Thymus (tissue), 11 donors: ENCODE measurements around the gene METTL17. TPM values are rescaled to one million over a fixed set of nuclear protein-coding genes. Genes with fewer than 3 reads are reported as not detected.

ENCODE experiments used
- DNase-seq, 9 donors: peaks; one replicate each; pipeline ENCODE4 v3.0.0-alpha.2; 2013; ENCODE audit warnings: low spot score in 9 of 9, low read depth in 6 of 9, missing footprints in 1 of 9
- H3K27ac ChIP-seq, 2 donors: one replicate each; pipeline ENCODE4 v1.5.1; 2013; ENCODE audit warnings: control low read depth in 1 of 2, low read depth in 1 of 2, low read length in 1 of 2, mild to moderate bottlenecking in 1 of 2, moderate library complexity in 1 of 2
- H3K27me3 ChIP-seq, 2 donors: one replicate each; pipeline ENCODE4 v1.5.1; 2013; ENCODE audit warnings: low read length in 1 of 2; ENCODE audit not compliant: control insufficient read depth in 2 of 2, insufficient read depth in 1 of 2
- H3K36me3 ChIP-seq, 2 donors: one replicate each; pipeline ENCODE4 v1.5.1; 2013; ENCODE audit warnings: low read length in 1 of 2, mild to moderate bottlenecking in 1 of 2, moderate library complexity in 1 of 2; ENCODE audit not compliant: control insufficient read depth in 2 of 2, insufficient read depth in 2 of 2
- H3K4me1 ChIP-seq, 2 donors: one replicate each; pipeline ENCODE4 v1.5.1; 2013; ENCODE audit warnings: low read length in 2 of 2; ENCODE audit not compliant: control insufficient read depth in 2 of 2, insufficient read depth in 2 of 2
- H3K4me3 ChIP-seq, 2 donors: one replicate each; pipeline ENCODE4 v1.5.1; 2013; ENCODE audit warnings: low read length in 2 of 2, control low read depth in 1 of 2, mild to moderate bottlenecking in 1 of 2
- H3K9me3 ChIP-seq, 2 donors: one replicate each; pipeline ENCODE4 v1.5.1; 2013; ENCODE audit warnings: low read length in 1 of 2, mild to moderate bottlenecking in 1 of 2; ENCODE audit not compliant: control insufficient read depth in 2 of 2, insufficient read depth in 1 of 2
- WGBS: extraction: QIAGEN DNeasy Blood & Tissue Kit; methylation state at CpG from one replicate; pipeline ENCODE4 v1.1.7; 2013; 5-methylcytosine and 5-hydroxymethylcytosine counted together
- polyA plus RNA-seq: library from polyadenylated mRNA; stranded (reverse); fragments of 200-250 nt; gene quantifications from one replicate; pipeline ENCODE4 v1.2.3, GENCODE V29; 2013
- total RNA-seq: library from RNA; stranded (reverse); fragments of 120-200 nt; gene quantifications from one replicate; pipeline ENCODE4 v1.2.4, GENCODE V29; 2013
- donor health status: healthy.

Gene METTL17
- total and polyA plus RNA-seq, 2 donors = 64.2 to 99.5 TPM

GRCh38 chr14:20986811-20987210 lies 3.0 kb upstream of the METTL17 start:
- peaks cover 14 to 18% of the 10 kb centered on the region in 2 donors for H3K4me1 ChIP-seq
- 88% methylated on average over 2 of the region's 2 CpGs for WGBS
- H3K27ac ChIP-seq = no peak overlapping the region

DNA sequence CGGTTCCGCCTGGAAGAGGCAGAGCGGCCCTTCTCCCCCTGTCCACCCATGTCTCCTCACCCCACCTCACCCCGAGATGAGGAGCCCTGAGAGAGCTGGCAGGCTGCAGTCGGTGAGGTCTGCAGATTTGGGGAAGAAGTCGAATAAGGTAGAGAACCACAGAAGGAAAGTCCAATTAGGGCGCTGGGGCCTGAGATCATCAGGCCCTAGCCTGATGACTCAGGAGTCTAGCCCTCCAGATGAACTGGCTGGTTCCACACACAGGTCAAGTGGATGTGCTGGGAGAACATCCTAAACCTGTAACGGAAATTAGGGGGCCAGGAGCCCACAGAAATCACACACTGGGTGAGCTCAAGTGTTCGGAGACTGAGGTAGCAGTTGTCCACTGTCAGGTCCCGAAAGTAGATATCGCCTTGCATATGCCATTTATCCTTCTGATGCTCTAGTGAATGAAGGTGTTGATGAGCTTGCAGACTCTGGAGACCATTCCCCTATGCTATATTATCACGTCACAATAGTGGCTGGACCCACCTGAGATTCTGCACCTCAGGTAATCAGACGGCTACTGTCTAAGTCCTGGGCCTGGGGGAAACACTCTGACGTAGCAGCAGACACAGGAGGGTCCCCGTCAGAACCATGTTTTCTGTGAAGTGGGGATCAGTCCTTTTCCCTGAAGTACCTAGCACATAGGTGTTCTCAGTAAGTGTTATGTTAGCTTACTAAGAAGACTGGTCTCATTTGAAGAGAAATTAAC lies 886 bp upstream of the METTL17 start:
- H3K4me3 ChIP-seq = peak overlapping the region; percentile 85 to 87
- peaks cover 14 to 23% of the 10 kb centered on the region in 2 donors for H3K36me3 ChIP-seq
- no peaks in the 10 kb centered on the region for H3K27me3 ChIP-seq
- WGBS = 93% methylated on average over 15 of the region's 15 CpGs
- H3K27ac ChIP-seq = peak overlapping the region; percentile 80
- H3K4me1 ChIP-seq = peaks cover 16 to 20% of the 10 kb centered on the region in 2 donors
- DNase-seq = peak in 1 of 9 donors; percentile 16
- no peaks in the 10 kb centered on the region for H3K9me3 ChIP-seq

More at GRCh38 chr14:20986811-20987210, 3.0 kb upstream of the METTL17 start:
- no peaks in the 10 kb centered on the region for H3K9me3 ChIP-seq
- no peak overlapping the region for H3K4me3 ChIP-seq
- DNase-seq = no peak
- no peaks in the 10 kb centered on the region for H3K27me3 ChIP-seq
- H3K36me3 ChIP-seq = peaks cover under 1 to 3% of the 10 kb centered on the region in 2 donors

- H3K4me3 ChIP-seq = peak overlapping the region; percentile 85 to 87
- no peaks in the 10 kb centered on the region for H3K27me3 ChIP-seq
- peaks cover 16 to 20% of the 10 kb centered on the region in 2 donors for H3K4me1 ChIP-seq
- no peaks in the 10 kb centered on the region for H3K9me3 ChIP-seq
- no peak for DNase-seq
- WGBS = 3% methylated on average over 11 of the region's 11 CpGs
- H3K36me3 ChIP-seq = peaks cover 19 to 28% of the 10 kb centered on the region in 2 donors
- H3K27ac ChIP-seq = peak overlapping the region; percentile 64 to 80
These were observed 351 bp upstream of the METTL17 start for GRCh38 chr14:20989471-20989786.

DNA sequence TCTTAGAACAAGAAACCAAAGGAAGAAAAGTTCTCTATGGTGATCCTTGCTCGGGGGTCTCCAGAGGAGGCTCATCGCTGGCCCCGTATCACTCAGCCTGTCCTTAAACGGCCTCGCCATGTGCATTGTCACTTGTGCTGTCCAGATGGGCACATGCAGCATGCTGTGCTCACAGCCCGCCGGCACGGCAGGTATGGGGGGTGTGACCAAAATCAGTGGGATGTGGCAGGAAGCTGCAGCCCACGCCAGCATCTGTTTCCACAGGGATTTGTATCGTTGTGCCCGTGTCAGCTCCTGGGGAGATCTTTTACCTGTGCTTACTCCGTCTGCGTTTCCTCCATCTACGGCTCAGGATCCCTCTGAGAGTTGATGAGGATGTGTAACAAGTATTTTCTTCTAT lies 6.7 kb downstream of the METTL17 start:
- Histone ChIP-seq H3K4me3 (no peak overlapping the region), H3K27ac (no peak overlapping the region), H3K36me3 (peaks cover 48 to 53% of the 10 kb centered on the region in 2 donors), H3K27me3 (no peaks in the 10 kb centered on the region), H3K9me3 (no peaks in the 10 kb centered on the region), H3K4me1 (peaks cover 9 to 25% of the 10 kb centered on the region in 2 donors)
- WGBS = 97% methylated on average over 14 of the region's 14 CpGs
- DNase-seq = no peak

DNA sequence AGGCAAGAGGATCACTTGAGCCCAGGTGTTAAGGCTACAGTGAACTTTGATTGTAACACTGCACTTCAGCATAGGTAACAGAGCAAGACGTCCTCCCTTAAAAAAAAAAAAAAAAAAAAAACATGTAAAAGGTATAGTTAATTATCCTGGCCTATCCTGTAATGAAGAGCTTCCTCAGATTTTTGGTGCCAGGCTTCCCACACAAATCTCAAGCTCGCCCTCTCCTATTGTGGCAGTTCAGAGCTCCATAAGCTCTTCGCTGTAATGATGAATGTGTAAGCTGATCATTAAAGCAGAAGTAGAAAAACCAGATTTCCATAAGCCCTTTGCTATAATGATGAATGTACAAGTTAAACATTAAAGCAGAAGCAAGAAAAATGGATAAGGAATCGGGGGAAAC lies 7.3 kb downstream of the METTL17 start:
- DNase-seq = no peak
- Histone ChIP-seq H3K4me3 (no peak overlapping the region), H3K27ac (no peak overlapping the region), H3K9me3 (no peaks in the 10 kb centered on the region), H3K27me3 (no peaks in the 10 kb centered on the region), H3K36me3 (peaks cover 44 to 48% of the 10 kb centered on the region in 2 donors), H3K4me1 (peaks cover 5 to 22% of the 10 kb centered on the region in 2 donors)
- WGBS = 89% methylated on average over 4 of the region's 4 CpGs

DNA sequence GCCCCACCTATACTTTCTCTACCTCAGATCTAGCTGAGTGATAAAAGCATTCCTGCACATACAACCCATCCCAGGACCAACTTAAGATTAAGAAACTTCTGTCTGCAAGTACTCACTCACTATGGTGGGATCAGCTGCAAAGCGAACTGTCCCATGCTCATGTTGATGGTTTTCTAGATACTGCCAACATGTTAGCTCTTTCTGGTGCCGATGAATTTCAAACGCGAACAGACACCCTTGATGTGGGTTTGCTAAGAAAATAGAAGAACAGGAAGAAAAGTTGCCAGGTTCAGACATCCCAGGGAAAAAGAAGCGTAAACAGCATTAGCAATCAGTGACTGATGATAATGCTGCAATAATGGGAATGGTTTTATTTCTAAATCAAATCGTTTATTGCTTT lies 7.8 kb downstream of the METTL17 start:
- H3K27ac ChIP-seq = no peak overlapping the region
- H3K4me1 ChIP-seq = peaks cover 5 to 24% of the 10 kb centered on the region in 2 donors
- 31% methylated on average over 6 of the region's 6 CpGs for WGBS
- H3K27me3 ChIP-seq = no peaks in the 10 kb centered on the region
- H3K9me3 ChIP-seq = no peaks in the 10 kb centered on the region
- peak in 4 of 9 donors; percentile 19 to 50 (median 34) for DNase-seq
- peaks cover 41 to 43% of the 10 kb centered on the region in 2 donors for H3K36me3 ChIP-seq
- H3K4me3 ChIP-seq = no peak overlapping the region

DNA sequence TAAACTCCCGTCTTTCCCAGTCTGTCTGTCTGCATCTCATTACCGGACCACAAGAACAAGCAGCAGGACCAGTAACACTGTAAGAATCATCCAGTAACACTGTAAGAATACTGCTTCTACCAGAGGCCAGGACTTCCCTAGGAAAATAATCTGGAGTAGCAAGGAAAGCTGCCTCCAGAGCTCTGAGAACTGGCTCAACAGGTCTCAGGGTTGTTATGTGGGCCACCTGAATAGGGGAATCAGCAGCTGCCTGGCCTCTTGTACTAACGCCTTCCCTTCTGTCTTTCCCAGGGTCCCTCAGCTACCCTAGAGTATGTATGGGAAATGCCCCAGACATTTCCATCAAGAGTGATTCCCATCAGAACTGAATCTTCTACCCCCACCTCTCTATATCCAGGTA lies 8.4 kb downstream of the METTL17 start:
- 99% methylated on average over 3 of the region's 3 CpGs for WGBS
- peak overlapping the region in 1 of 2 donors; percentile 33 for H3K27ac ChIP-seq
- H3K36me3 ChIP-seq = peaks cover 37% of the 10 kb centered on the region in 2 donors
- no peak for DNase-seq
- no peak overlapping the region for H3K4me3 ChIP-seq
- peaks cover 5 to 26% of the 10 kb centered on the region in 2 donors for H3K4me1 ChIP-seq
- H3K27me3 ChIP-seq = no peaks in the 10 kb centered on the region
- H3K9me3 ChIP-seq = no peaks in the 10 kb centered on the region

GRCh38 chr14:20998674-20999366 lies 9.0 kb downstream of the METTL17 start, which contains the start of gene SLC39A2:
TSS of gene SLC39A2 (plus strand) at chr14:20999293. CDS start at chr14:20999447, 154 bp downstream.
- H3K27ac ChIP-seq = peak within 1 kb of the TSS in 1 of 2 donors; percentile 33
- peaks cover 31 to 34% of the 10 kb centered on the region in 2 donors for H3K36me3 ChIP-seq
- no peaks in the 10 kb centered on the region for H3K27me3 ChIP-seq
- no peak within 1 kb of the TSS for H3K4me3 ChIP-seq
- no peaks in the 10 kb centered on the region for H3K9me3 ChIP-seq
- no peak for DNase-seq
- WGBS = 93% methylated on average over 6 of the region's 6 CpGs
- H3K4me1 ChIP-seq = peaks cover 5 to 26% of the 10 kb centered on the region in 2 donors

DNA sequence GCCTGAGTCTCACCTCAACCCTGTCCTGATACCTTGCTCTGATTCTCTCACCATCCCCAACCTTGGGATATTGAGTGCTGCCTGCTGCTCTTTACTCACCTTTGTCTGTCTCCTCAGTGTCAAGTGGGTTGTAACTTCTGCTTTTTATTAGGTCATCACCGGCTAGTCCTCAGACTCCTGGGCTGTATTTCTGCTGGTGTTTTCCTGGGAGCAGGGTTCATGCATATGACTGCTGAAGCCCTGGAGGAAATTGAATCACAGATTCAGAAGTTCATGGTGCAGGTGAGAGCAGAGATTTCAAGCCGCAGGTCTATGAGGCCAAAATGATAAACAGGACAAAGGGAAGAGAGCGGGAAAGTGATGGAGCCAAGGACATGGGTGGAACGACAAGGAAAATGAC lies 9.8 kb downstream of the METTL17 start:
- Histone ChIP-seq H3K4me3 (no peak overlapping the region), H3K4me1 (peaks cover 5 to 26% of the 10 kb centered on the region in 2 donors), H3K27me3 (no peaks in the 10 kb centered on the region), H3K9me3 (no peaks in the 10 kb centered on the region), H3K27ac (no peak overlapping the region), H3K36me3 (peaks cover 23 to 27% of the 10 kb centered on the region in 2 donors)
- 93% methylated on average over 4 of the region's 4 CpGs for WGBS
- no peak for DNase-seq
